CD14-positive monocyte (primary cell): Measurements from ENCODE around the gene FOXF2. TPM values are rescaled to one million over a fixed set of nuclear protein-coding genes. Genes with fewer than 3 reads are reported as not detected.

ENCODE experiments used
- DNase-seq, 3 donors: peaks; one replicate each; pipeline ENCODE4 v3.0.0-alpha.2; 2011 to 2022
- H2AFZ ChIP-seq: 2 replicates; pipeline ENCODE4 v1.6.0; 2012; ENCODE audit warnings: mild to moderate bottlenecking, low read depth, low read length, inconsistent platforms; ENCODE audit not compliant: insufficient read depth, poor library complexity, severe bottlenecking
- H3K27ac ChIP-seq, 2 donors: 1 replicate in 1 of 2; 2 replicates in 1 of 2; pipeline ENCODE4 v1.5.1; 2012 to 2013; ENCODE audit warnings: low read length in 2 of 2, control low read depth in 1 of 2, inconsistent platforms in 1 of 2, low read depth in 1 of 2, mild to moderate bottlenecking in 1 of 2
- H3K27me3 ChIP-seq, 2 donors: one replicate each; pipeline versions ENCODE4 v1.6.0 to v1.6.1; 2011 to 2013; ENCODE audit warnings: low read length in 2 of 2; ENCODE audit not compliant: control insufficient read depth in 2 of 2, insufficient read depth in 2 of 2
- H3K36me3 ChIP-seq, 2 donors: replicated peaks in 1 of 2; 1 replicate in 1 of 2; 2 replicates in 1 of 2; pipeline versions ENCODE4 v1.5.1 to v1.6.1; 2012 to 2013; ENCODE audit warnings: low read length in 2 of 2, control low read depth in 1 of 2, inconsistent platforms in 1 of 2, mild to moderate bottlenecking in 1 of 2; ENCODE audit not compliant: insufficient read depth in 2 of 2, control insufficient read depth in 1 of 2
- H3K4me1 ChIP-seq, 2 donors: 1 replicate in 1 of 2; 2 replicates in 1 of 2; pipeline versions ENCODE4 v1.5.1 to v1.6.1; 2012 to 2013; ENCODE audit warnings: low read length in 2 of 2, control low read depth in 1 of 2, inconsistent platforms in 1 of 2, mild to moderate bottlenecking in 1 of 2, moderate library complexity in 1 of 2; ENCODE audit not compliant: insufficient read depth in 2 of 2, control insufficient read depth in 1 of 2
- H3K4me2 ChIP-seq: replicated peaks from 2 replicates; pipeline ENCODE3; 2012; ENCODE audit warnings: low read length, moderate library complexity, mild to moderate bottlenecking; ENCODE audit not compliant: poor library complexity, severe bottlenecking; ENCODE audit errors: extremely low read depth
- H3K4me3 ChIP-seq, 3 experiments: fragments of 200-600 bp in 1 of 3; sonication (generic) in 1 of 3; replicated peaks in 1 of 3; 1 replicate in 2 of 3; 2 replicates in 1 of 3; pipeline ENCODE4 v1.5.1; 2011 to 2013; ENCODE audit warnings: low read length in 3 of 3, mild to moderate bottlenecking in 3 of 3, control low read depth in 2 of 3, low read depth in 2 of 3, inconsistent platforms in 1 of 3, moderate library complexity in 1 of 3
- H3K79me2 ChIP-seq: 2 replicates; pipeline ENCODE4 v1.6.0; 2012; ENCODE audit warnings: mild to moderate bottlenecking, control low read depth, inconsistent platforms, low read length, moderate library complexity; ENCODE audit not compliant: insufficient read depth
- H3K9ac ChIP-seq: 2 replicates; pipeline ENCODE4 v1.6.0; 2017; ENCODE audit warnings: low read length, mild to moderate bottlenecking; ENCODE audit not compliant: insufficient read depth, poor library complexity, severe bottlenecking
- H3K9me3 ChIP-seq, 2 donors: replicated peaks in 1 of 2; 1 replicate in 1 of 2; 2 replicates in 1 of 2; pipeline versions ENCODE4 v1.5.1 to v1.6.1; 2012 to 2013; ENCODE audit warnings: low read length in 2 of 2, control low read depth in 1 of 2; ENCODE audit not compliant: control insufficient read depth in 1 of 2, insufficient read depth in 1 of 2
- H4K20me1 ChIP-seq: 2 replicates; pipeline ENCODE4 v1.6.0; 2012; ENCODE audit warnings: mild to moderate bottlenecking, low read length, control low read depth, moderate library complexity; ENCODE audit not compliant: insufficient read depth
- H3K27ac Mint-ChIP-seq, 7 donors: one replicate each; pipeline ENCODE4 v1.8.0; 2020; ENCODE audit warnings: mild to moderate bottlenecking in 7 of 7, mixed read lengths in 7 of 7, moderate library complexity in 6 of 7, inconsistent platforms in 2 of 7
- H3K27me3 Mint-ChIP-seq, 3 donors: one replicate each; pipeline ENCODE4 v1.8.0; 2021 to 2022; ENCODE audit warnings: low read depth in 3 of 3, mild to moderate bottlenecking in 3 of 3, mixed read lengths in 3 of 3, moderate library complexity in 3 of 3, inconsistent platforms in 1 of 3
- H3K36me3 Mint-ChIP-seq, 2 donors: one replicate each; pipeline ENCODE4 v1.8.0; 2020; ENCODE audit warnings: mixed read lengths in 2 of 2, inconsistent platforms in 1 of 2, mild to moderate bottlenecking in 1 of 2
- H3K4me1 Mint-ChIP-seq: one replicate; pipeline ENCODE4 v1.8.0; 2020; ENCODE audit warnings: mild to moderate bottlenecking, mixed read lengths
- H3K4me3 Mint-ChIP-seq, 2 donors: one replicate each; pipeline ENCODE4 v1.8.0; 2020; ENCODE audit warnings: mild to moderate bottlenecking in 2 of 2, mixed read lengths in 2 of 2, moderate library complexity in 1 of 2
- H3K9me3 Mint-ChIP-seq, 7 donors: one replicate each; pipeline ENCODE4 v1.8.0; 2020 to 2022; ENCODE audit warnings: mixed read lengths in 7 of 7, mild to moderate bottlenecking in 6 of 7, moderate library complexity in 6 of 7, inconsistent platforms in 2 of 7
- CTCF ChIP-seq: fragments of 200-600 bp; IDR thresholded peaks from one replicate; pipeline ENCODE4 v1.8.0; 2022; ENCODE audit warnings: antibody characterized with exemption, mild to moderate bottlenecking
- WGBS: methylation state at CpG from one replicate; pipeline ENCODE4 v1.1.5; 2013; ENCODE audit warnings: missing lambda C conversion rate; ENCODE audit not compliant: insufficient coverage; 5-methylcytosine and 5-hydroxymethylcytosine counted together
- intact Hi-C, 2 donors: fragments of 100-400 bp; cut with micrococcal nuclease; formaldehyde crosslinking; loops; one replicate each; pipeline versions ENCODE4 v1.15.0 to v1.15.1; 2023
- polyA plus RNA-seq, 3 donors: library from polyadenylated mRNA; depleted of rRNA in 1 of 3; unstranded in 2 of 3; stranded (reverse) in 1 of 3; fragments of 300-500 nt in 2 of 3; fragments of >200 nt in 1 of 3; fragmentation: Illumina TruSeq in 2 of 3; gene quantifications; 1 replicate in 2 of 3; 2 replicates in 1 of 3; pipeline ENCODE4 v1.2.3, GENCODE V29; 2012 to 2021

The FOXF2 gene
- polyA plus RNA-seq, 3 donors = 0.03 TPM; not detected in 2

GRCh38 chr6:1402868-1403267, 13.5 kb downstream of the FOXF2 start:
- H3K9ac ChIP-seq = no peak overlapping the region
- no peak for TF ChIP-seq CTCF
- Mint-ChIP-seq H3K4me3 (no peak overlapping the region), H3K9me3 (peaks cover 0 to 2% (median 0%) of the 10 kb centered on the region in 7 donors), H3K36me3 (no peaks in the 10 kb centered on the region), H3K27ac (no peak overlapping the region), H3K4me1 (peaks cover 18% of the 10 kb centered on the region), H3K27me3 (peaks cover 10 to 32% (median 15%) of the 10 kb centered on the region in 3 donors)
- no peak overlapping the region for H3K4me2 ChIP-seq
- H3K36me3 ChIP-seq = no peaks in the 10 kb centered on the region
- no peak overlapping the region for H2AFZ ChIP-seq
- H3K27ac ChIP-seq = no peak overlapping the region
- H3K4me3 ChIP-seq = no peak overlapping the region
- H3K9me3 ChIP-seq = no peaks in the 10 kb centered on the region
- H3K79me2 ChIP-seq = no peaks in the 10 kb centered on the region
- H3K27me3 ChIP-seq = peaks cover 16 to 36% of the 10 kb centered on the region in 2 donors
- H4K20me1 ChIP-seq = no peaks in the 10 kb centered on the region
- 100% methylated on average over 2 of the region's 2 CpGs for WGBS
- peaks cover 45 to 46% of the 10 kb centered on the region in 2 donors for H3K4me1 ChIP-seq
- intact Hi-C loops = no loop called here
- DNase-seq = no peak

GRCh38 chr6:1403851-1404712, 14.7 kb downstream of the FOXF2 start:
- H3K36me3 ChIP-seq = no peaks in the 10 kb centered on the region
- intact Hi-C loops = no loop called here
- Mint-ChIP-seq H3K27ac (no peak overlapping the region), H3K4me1 (peaks cover 20% of the 10 kb centered on the region), H3K4me3 (no peak overlapping the region), H3K36me3 (no peaks in the 10 kb centered on the region), H3K27me3 (peaks cover 7 to 28% (median 11%) of the 10 kb centered on the region in 3 donors), H3K9me3 (peaks cover 0 to 2% (median 0%) of the 10 kb centered on the region in 7 donors)
- no peaks in the 10 kb centered on the region for H4K20me1 ChIP-seq
- H3K79me2 ChIP-seq = no peaks in the 10 kb centered on the region
- H3K4me3 ChIP-seq = peak overlapping the region in 1 of 3 experiments; percentile 25
- 79% methylated on average over 7 of the region's 12 CpGs for WGBS
- H3K9ac ChIP-seq = no peak overlapping the region
- H3K4me2 ChIP-seq = peak overlapping the region; percentile 54
- peak; percentile 7 to 82 (median 39) for DNase-seq
- H3K9me3 ChIP-seq = no peaks in the 10 kb centered on the region
- peaks cover 4 to 24% of the 10 kb centered on the region in 2 donors for H3K27me3 ChIP-seq
- H2AFZ ChIP-seq = peak overlapping the region; percentile 67
- peak overlapping the region; percentile 16 to 24 for H3K27ac ChIP-seq
- H3K4me1 ChIP-seq = peaks cover 49 to 50% of the 10 kb centered on the region in 2 donors
- no peak for TF ChIP-seq CTCF
